Nephron progenitor cell (in vitro differentiated cells): ENCODE data around the gene ANKRD13B.

Source experiments
- DNase-seq: peaks from one replicate; pipeline ENCODE4 v3.0.0; 2021
- H3K27ac Mint-ChIP-seq: 2 replicates; pipeline ENCODE4 v1.8.0; 2021; ENCODE audit warnings: mild to moderate bottlenecking, moderate library complexity, mixed read lengths
- H3K27me3 Mint-ChIP-seq: 2 replicates; pipeline ENCODE4 v1.8.0; 2021; ENCODE audit warnings: mild to moderate bottlenecking, low read depth, mixed read lengths; ENCODE audit not compliant: poor library complexity
- H3K36me3 Mint-ChIP-seq: 2 replicates; pipeline ENCODE4 v1.8.0; 2021; ENCODE audit warnings: low read depth, mixed read lengths
- H3K4me1 Mint-ChIP-seq: 2 replicates; pipeline ENCODE4 v1.8.0; 2021; ENCODE audit warnings: mixed read lengths
- H3K4me3 Mint-ChIP-seq: 2 replicates; pipeline ENCODE4 v1.8.0; 2021; ENCODE audit warnings: mild to moderate bottlenecking, moderate library complexity, mixed read lengths
- H3K9me3 Mint-ChIP-seq: 2 replicates; pipeline ENCODE4 v1.8.0; 2021; ENCODE audit warnings: mild to moderate bottlenecking, moderate library complexity, mixed read lengths
- TF ChIP-seq, protein P1 (sequence below): fragments of 200-600 bp; sonication (generic); IDR thresholded peaks from 2 replicates; pipeline ENCODE4 v1.5.0; 2021; ENCODE audit warnings: antibody characterized with exemption

The ANKRD13B gene

DNA sequence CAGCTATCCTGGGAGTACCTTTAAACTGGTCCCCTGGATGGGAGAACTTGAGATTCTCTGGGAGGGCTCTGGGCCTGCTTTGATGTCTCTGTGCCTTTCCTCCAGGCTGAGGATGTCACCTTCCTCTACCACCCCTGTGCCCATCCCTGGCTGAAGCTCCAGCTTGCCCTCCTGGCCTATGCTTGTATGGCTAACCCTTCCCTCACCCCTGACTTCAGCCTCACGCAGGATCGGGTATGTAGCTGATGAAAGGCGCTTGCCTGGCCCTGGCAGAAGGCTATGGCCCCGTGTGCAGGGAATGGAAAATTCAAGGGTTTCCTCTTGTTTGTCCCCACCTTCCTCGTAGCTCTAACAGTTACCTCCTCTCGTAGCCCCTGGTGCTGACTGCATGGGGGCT, 21.4 kb upstream of the ANKRD13B start:
- Mint-ChIP-seq H3K36me3 (peaks cover 7% of the 10 kb centered on the region), H3K27me3 (peaks cover 25% of the 10 kb centered on the region), H3K27ac (no peak overlapping the region), H3K4me1 (peaks cover 31% of the 10 kb centered on the region), H3K9me3 (no peaks in the 10 kb centered on the region), H3K4me3 (no peak overlapping the region)
- no peak for DNase-seq
- TF ChIP-seq, protein P1, sequence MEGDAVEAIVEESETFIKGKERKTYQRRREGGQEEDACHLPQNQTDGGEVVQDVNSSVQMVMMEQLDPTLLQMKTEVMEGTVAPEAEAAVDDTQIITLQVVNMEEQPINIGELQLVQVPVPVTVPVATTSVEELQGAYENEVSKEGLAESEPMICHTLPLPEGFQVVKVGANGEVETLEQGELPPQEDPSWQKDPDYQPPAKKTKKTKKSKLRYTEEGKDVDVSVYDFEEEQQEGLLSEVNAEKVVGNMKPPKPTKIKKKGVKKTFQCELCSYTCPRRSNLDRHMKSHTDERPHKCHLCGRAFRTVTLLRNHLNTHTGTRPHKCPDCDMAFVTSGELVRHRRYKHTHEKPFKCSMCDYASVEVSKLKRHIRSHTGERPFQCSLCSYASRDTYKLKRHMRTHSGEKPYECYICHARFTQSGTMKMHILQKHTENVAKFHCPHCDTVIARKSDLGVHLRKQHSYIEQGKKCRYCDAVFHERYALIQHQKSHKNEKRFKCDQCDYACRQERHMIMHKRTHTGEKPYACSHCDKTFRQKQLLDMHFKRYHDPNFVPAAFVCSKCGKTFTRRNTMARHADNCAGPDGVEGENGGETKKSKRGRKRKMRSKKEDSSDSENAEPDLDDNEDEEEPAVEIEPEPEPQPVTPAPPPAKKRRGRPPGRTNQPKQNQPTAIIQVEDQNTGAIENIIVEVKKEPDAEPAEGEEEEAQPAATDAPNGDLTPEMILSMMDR = no peak

DNA sequence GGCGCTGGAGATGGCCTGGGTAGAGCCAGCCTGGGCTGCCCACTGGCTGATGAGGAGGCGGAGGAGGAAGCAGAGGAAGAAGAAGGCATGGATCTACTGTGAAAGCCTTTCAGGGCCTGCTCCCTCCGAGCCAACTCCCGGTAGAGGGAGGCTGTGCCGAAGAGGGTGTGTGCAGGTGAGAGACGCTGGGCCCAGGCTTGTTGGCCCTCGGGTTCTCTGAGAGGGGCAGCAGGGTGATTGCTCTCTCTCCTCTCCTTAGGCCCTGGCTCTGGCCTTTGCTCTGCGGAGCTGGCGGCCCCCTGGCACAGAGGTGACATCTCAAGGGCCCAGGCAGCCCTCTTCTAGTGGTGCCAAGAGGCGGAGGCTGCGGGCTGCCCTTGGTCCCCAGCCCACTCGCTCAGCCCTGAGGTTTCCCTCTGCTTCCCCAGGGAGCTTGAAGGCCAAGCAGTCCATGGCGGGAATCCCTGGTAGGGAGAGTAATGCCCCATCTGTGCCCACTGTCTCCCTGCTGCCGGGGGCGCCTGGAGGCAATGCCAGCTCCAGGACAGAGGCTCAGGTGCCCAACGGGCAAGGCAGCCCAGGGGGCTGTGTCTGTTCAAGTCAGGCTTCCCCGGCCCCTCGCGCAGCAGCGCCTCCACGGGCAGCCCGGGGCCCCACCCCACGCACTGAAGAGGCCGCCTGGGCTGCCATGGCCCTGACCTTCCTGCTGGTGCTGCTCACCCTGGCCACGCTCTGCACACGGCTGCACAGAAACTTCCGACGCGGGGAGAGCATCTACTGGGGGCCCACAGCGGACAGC, 20.9 kb upstream of the ANKRD13B start:
- Mint-ChIP-seq H3K9me3 (no peaks in the 10 kb centered on the region), H3K27ac (no peak overlapping the region), H3K27me3 (peaks cover 20% of the 10 kb centered on the region), H3K4me1 (peaks cover 31% of the 10 kb centered on the region), H3K4me3 (no peak overlapping the region), H3K36me3 (peaks cover 7% of the 10 kb centered on the region)
- no peak for DNase-seq
- TF ChIP-seq, protein P1 = no peak

DNA sequence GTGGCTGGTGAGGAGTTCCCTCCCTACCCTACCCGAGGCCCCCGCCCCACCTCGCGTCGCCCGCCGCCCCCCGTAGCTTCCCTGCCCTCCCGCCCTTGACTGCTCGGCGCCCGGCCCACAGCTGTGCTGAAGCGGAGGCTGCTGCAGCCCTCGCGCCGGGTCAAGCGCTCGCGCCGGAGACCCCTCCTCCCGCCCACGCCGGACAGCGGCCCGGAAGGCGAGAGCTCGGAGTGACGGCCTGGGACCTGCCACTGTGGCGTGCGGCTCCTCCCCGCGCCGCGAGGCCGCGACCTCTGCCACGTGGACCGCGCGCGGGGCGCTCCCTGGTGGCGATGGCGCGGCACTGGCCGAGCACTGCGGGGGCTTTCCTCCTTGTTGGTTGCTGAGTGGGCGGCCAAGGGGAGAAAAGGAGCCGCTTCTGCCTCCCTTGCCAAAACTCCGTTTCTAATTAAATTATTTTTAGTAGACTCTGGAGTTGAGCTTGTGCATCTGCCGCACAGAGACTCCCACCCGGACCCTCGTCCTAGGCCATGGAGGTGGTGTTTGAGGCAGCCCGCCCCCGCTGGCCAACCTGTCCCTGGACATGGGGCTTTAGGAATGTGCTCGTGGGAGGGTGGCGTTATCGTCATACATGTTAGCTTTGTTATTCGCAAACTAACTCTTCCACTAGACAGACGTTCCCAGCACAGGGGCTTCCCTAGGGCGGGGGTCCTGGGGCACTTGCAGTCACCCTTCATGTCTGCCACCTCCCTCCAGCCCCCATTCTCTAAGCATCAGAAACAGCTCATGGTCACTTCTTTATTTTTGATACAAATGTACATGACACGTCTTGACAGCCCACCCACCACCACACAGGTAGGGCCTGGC, 20.0 kb upstream of the ANKRD13B start:
- DNase-seq = peak; percentile 85
- Mint-ChIP-seq H3K4me1 (peaks cover 35% of the 10 kb centered on the region), H3K9me3 (no peaks in the 10 kb centered on the region), H3K4me3 (no peak overlapping the region), H3K27me3 (peaks cover 12% of the 10 kb centered on the region), H3K27ac (no peak overlapping the region), H3K36me3 (peaks cover 7% of the 10 kb centered on the region)
- TF ChIP-seq, protein P1 = peak; percentile 68

DNA sequence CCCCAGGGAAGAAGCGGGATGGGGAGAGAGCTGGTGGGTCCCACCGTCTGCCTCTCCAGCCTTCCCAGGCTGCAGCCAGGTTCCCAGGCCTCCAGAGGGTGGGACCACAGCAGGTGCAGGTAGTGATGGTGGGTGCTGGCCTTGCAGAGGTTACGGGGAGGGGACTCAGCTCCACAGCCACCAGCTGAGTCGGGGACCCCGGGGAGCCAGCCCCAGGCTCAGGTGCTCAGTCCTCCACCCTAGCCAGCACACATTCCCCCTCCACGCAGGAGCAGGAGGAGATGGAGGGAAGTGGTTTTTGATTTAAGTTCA, 19.4 kb upstream of the ANKRD13B start:
- Mint-ChIP-seq H3K27ac (no peak overlapping the region), H3K36me3 (peaks cover 12% of the 10 kb centered on the region), H3K4me1 (peaks cover 37% of the 10 kb centered on the region), H3K27me3 (peaks cover 7% of the 10 kb centered on the region), H3K4me3 (no peak overlapping the region), H3K9me3 (no peaks in the 10 kb centered on the region)
- TF ChIP-seq, protein P1 = no peak
- no peak for DNase-seq

DNA sequence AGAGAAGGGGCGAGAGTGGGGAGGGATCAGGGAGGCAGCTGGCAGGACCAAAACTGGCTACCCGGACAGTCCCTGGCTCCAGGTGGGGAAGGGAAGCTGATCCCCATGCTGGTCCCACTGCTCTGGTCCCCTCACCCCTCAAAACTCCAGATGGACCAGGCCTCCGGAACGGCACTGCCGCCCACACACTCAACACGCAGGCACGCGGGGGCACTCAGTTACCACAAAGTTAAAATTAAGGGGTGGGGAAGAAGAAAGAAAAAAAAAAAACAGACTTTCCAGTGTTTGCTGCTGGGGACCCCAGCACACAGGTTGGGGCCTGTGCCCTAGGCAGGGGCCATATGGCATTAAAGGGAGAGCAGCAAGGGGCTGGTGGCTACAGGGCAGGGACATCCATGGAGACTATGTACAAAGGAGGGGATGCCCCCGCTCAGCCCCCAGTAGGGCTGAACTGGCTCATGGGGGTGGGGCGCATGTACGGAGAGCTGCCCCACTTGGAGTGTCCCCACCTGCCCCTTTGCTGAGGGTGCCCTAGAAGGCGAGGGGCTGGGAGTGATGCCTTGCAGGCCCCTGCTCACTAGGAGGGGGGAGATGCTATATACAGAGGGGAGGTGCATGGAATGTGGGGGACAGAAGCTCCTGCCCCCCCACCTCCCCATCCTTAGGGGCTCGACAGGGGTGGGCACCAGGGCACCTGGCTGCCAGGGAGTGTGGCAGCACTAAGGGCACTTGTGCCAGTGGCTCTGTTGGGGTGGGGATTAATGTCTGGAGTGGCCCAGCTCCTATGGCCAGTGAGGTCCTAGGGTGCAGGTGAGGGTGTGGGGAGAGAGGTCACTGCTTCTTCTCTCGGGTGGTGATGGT, 18.8 kb upstream of the ANKRD13B start:
- H3K27me3 Mint-ChIP-seq = peaks cover 7% of the 10 kb centered on the region
- peaks cover 13% of the 10 kb centered on the region for H3K36me3 Mint-ChIP-seq
- peak; percentile 1 for DNase-seq
- TF ChIP-seq, protein P1 = no peak
- H3K4me3 Mint-ChIP-seq = no peak overlapping the region
- H3K27ac Mint-ChIP-seq = no peak overlapping the region
- H3K4me1 Mint-ChIP-seq = peaks cover 39% of the 10 kb centered on the region
- no peaks in the 10 kb centered on the region for H3K9me3 Mint-ChIP-seq
